Right atrium auricular region (tissue), 2 donors: ENCODE measurements around the gene DCDC2C. TPM values are rescaled to one million over a fixed set of nuclear protein-coding genes. Genes with fewer than 3 reads are reported as not detected.

Experiments used
- DNase-seq: peaks from one replicate; pipeline ENCODE4 v3.0.0-alpha.2; 2019; ENCODE audit warnings: low spot score
- H3K27ac ChIP-seq, 2 donors: fragments of 200-600 bp; sonication (generic); 1 replicate in 1 of 2; 2 replicates in 1 of 2; pipeline ENCODE4 v1.5.1; 2016 to 2019
- H3K27me3 ChIP-seq, 2 donors: fragments of 200-600 bp; sonication (generic); one replicate each; pipeline versions ENCODE4 v1.5.1 to v1.6.0; 2017 to 2019
- H3K36me3 ChIP-seq: fragments of 200-600 bp; sonication (generic); one replicate; pipeline ENCODE4 v1.5.1; 2016
- H3K4me1 ChIP-seq, 2 donors: fragments of 200-600 bp; sonication (generic); one replicate each; pipeline versions ENCODE4 v1.5.1 to v1.6.0; 2017 to 2019
- H3K4me3 ChIP-seq, 2 donors: fragments of 200-600 bp; sonication (generic); 1 replicate in 1 of 2; 2 replicates in 1 of 2; pipeline ENCODE4 v1.5.1; 2017 to 2019; ENCODE audit warnings: mild to moderate bottlenecking in 1 of 2, moderate library complexity in 1 of 2
- H3K9me3 ChIP-seq, 2 donors: fragments of 200-600 bp; sonication (generic); one replicate each; pipeline ENCODE4 v1.5.1; 2019
- total RNA-seq, 2 donors: library from RNA; depleted of rRNA; stranded (reverse); fragments of >200 nt; gene quantifications; one replicate each; pipeline ENCODE4 v1.1.0, GENCODE V29; 2016
- TF ChIP-seq, protein P1 (sequence below), 2 donors: fragments of 200-600 bp; sonication (generic); IDR thresholded peaks; one replicate each; pipeline ENCODE4 v1.5.1; 2019; ENCODE audit warnings: antibody characterized with exemption in 2 of 2

DCDC2C gene
- total RNA-seq, 2 donors from 2014 or later, result not detected

- H3K4me3 ChIP-seq, result no peak overlapping the region
- H3K36me3 ChIP-seq, result no peaks in the 10 kb centered on the region
- TF ChIP-seq, protein P1, sequence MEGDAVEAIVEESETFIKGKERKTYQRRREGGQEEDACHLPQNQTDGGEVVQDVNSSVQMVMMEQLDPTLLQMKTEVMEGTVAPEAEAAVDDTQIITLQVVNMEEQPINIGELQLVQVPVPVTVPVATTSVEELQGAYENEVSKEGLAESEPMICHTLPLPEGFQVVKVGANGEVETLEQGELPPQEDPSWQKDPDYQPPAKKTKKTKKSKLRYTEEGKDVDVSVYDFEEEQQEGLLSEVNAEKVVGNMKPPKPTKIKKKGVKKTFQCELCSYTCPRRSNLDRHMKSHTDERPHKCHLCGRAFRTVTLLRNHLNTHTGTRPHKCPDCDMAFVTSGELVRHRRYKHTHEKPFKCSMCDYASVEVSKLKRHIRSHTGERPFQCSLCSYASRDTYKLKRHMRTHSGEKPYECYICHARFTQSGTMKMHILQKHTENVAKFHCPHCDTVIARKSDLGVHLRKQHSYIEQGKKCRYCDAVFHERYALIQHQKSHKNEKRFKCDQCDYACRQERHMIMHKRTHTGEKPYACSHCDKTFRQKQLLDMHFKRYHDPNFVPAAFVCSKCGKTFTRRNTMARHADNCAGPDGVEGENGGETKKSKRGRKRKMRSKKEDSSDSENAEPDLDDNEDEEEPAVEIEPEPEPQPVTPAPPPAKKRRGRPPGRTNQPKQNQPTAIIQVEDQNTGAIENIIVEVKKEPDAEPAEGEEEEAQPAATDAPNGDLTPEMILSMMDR (IDR thresholded peaks at IDR 0.05), result no peak
- no peak for DNase-seq
- no peaks in the 10 kb centered on the region for H3K27me3 ChIP-seq
- H3K9me3 ChIP-seq, result no peaks in the 10 kb centered on the region
- no peaks in the 10 kb centered on the region for H3K4me1 ChIP-seq
- H3K27ac ChIP-seq, result no peak overlapping the region
These were observed 32.7 kb downstream of the DCDC2C start for GRCh38 chr2:3736112-3736511.

GRCh38 chr2:3737128-3737527 lies 33.8 kb downstream of the DCDC2C start:
- H3K9me3 ChIP-seq, result no peaks in the 10 kb centered on the region
- no peak for DNase-seq
- H3K36me3 ChIP-seq, result no peaks in the 10 kb centered on the region
- TF ChIP-seq, protein P1 (IDR thresholded peaks at IDR 0.05), result no peak
- H3K4me3 ChIP-seq, result no peak overlapping the region
- no peaks in the 10 kb centered on the region for H3K4me1 ChIP-seq
- no peaks in the 10 kb centered on the region for H3K27me3 ChIP-seq
- no peak overlapping the region for H3K27ac ChIP-seq

- H3K4me1 ChIP-seq, result no peaks in the 10 kb centered on the region
- no peaks in the 10 kb centered on the region for H3K9me3 ChIP-seq
- no peak overlapping the region for H3K4me3 ChIP-seq
- DNase-seq, result no peak
- no peak overlapping the region for H3K27ac ChIP-seq
- TF ChIP-seq, protein P1 (IDR thresholded peaks at IDR 0.05), result no peak
- H3K36me3 ChIP-seq, result no peaks in the 10 kb centered on the region
- no peaks in the 10 kb centered on the region for H3K27me3 ChIP-seq
These were observed 35.1 kb downstream of the DCDC2C start for GRCh38 chr2:3738454-3738853.

GRCh38 chr2:3739313-3739712 lies 35.9 kb downstream of the DCDC2C start:
- TF ChIP-seq, protein P1 (IDR thresholded peaks at IDR 0.05), result no peak
- no peaks in the 10 kb centered on the region for H3K36me3 ChIP-seq
- H3K27me3 ChIP-seq, result no peaks in the 10 kb centered on the region
- no peak overlapping the region for H3K4me3 ChIP-seq
- no peaks in the 10 kb centered on the region for H3K9me3 ChIP-seq
- DNase-seq, result no peak
- no peaks in the 10 kb centered on the region for H3K4me1 ChIP-seq
- no peak overlapping the region for H3K27ac ChIP-seq

DNA sequence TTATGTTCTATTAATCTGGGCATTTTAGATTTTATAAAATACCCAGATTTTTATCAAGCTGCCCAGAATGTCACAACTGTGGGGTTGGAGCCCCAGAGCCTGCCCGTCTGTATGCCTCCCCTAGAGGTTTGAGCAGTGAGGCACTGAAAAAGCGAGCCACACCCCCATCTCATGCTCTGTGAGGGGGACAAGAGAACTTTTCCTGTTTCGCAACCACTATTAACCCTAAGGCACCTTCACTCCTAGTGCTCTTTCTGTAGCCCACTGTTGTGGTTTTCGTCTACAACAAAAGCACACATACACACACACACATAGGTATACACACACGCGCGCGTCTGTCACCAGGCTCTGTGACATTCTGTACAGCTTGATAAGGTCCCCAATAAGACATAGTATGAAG lies 38.0 kb downstream of the DCDC2C start:
- Histone ChIP-seq H3K9me3 (no peaks in the 10 kb centered on the region), H3K4me3 (no peak overlapping the region), H3K4me1 (no peaks in the 10 kb centered on the region), H3K27me3 (no peaks in the 10 kb centered on the region), H3K36me3 (no peaks in the 10 kb centered on the region), H3K27ac (no peak overlapping the region)
- DNase-seq, result no peak
- TF ChIP-seq, protein P1 (IDR thresholded peaks at IDR 0.05), result no peak

DNA sequence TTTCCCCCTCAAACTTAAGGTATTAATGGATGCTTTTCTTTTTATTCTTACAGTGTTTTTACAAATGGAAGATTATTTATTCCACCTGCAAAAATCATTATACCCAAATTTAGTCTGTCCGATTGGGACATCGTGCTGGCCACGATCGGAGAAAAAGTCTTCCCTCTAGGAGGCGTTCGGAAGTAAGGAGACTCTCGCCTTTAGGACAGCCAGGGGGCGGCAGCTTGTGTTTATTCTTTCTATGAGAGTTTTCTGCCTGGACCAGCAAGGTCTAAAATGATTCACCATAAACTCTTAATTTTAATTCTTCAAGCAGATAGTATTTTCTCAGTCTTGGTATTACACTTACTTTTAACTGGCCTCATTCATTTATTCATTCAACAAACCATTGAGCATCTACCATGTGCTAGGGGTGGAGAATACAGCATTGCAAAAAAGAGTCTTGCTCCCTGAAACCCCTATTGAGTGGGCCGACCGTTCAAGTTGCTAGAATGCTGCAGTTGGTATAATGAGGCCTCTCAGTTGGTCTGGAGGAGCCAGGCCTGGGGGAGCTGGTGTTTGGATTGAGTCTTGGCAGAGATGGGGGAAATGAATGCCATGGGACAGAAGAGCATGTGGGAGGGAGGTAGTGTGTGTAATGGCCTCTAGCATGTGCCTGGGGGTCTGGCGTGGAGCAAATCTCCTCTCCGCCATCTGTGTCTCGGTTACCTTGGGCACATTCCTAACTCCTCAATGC lies 38.7 kb downstream of the DCDC2C start:
- Histone ChIP-seq H3K4me3 (no peak overlapping the region), H3K27me3 (no peaks in the 10 kb centered on the region), H3K9me3 (no peaks in the 10 kb centered on the region), H3K4me1 (no peaks in the 10 kb centered on the region), H3K36me3 (no peaks in the 10 kb centered on the region), H3K27ac (no peak overlapping the region)
- TF ChIP-seq, protein P1 (IDR thresholded peaks at IDR 0.05), result no peak
- no peak for DNase-seq
